GM10847 (cell line): Measurements from ENCODE around the gene BCL2L11.

Source experiments
- POLR2A ChIP-seq: IDR thresholded peaks from 2 replicates; pipeline ENCODE4 v1.6.1; 2011; ENCODE audit not compliant: insufficient read length; ENCODE audit errors: extremely low read depth

The BCL2L11 gene

GRCh38 chr2:111126581-111126980 lies 5.9 kb downstream of the BCL2L11 start:
- no peak for TF ChIP-seq POLR2A

DNA sequence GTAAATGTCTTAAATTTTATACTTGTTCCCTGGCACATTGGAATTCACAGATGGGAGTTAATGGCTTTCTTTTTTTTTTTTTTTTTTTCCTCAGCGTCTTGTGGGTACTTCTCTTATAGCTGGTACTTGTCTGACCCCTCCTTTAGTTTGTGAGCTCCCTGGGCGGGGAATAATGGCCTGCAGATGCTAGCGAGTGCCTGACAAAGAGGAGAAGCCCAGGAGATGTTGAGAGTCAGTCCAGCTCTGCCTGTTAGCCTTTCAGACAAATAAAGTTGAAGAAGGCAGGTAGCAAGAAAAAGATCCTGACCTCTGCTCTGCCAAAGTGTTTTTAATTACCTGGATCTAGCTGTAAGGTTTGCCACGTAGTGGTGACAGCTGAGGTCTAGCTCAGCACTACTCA lies 6.6 kb downstream of the BCL2L11 start:
- no peak for TF ChIP-seq POLR2A

- no peak for TF ChIP-seq POLR2A
Observed at GRCh38 chr2:111128096-111128495, 7.4 kb downstream of the BCL2L11 start.

DNA sequence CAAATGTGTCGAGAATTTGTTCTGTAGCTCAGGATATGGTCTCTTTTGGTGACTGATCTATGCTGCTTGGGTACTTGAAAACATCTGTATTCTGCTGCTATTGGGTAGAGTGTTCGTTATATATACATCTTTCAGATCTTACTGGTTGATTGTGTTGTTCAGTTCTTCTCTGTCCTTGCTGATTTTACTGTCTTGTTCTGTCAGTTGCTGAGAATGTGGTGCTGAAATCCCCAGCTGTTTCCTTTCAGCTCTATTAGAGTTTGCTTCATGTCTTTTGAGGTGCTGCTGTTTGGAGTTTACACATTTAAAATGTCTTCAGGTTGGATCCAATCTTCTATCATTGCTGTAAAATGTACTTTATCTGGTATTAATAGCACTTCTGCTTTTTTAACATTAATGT lies 12.9 kb downstream of the BCL2L11 start:
- no peak for TF ChIP-seq POLR2A

DNA sequence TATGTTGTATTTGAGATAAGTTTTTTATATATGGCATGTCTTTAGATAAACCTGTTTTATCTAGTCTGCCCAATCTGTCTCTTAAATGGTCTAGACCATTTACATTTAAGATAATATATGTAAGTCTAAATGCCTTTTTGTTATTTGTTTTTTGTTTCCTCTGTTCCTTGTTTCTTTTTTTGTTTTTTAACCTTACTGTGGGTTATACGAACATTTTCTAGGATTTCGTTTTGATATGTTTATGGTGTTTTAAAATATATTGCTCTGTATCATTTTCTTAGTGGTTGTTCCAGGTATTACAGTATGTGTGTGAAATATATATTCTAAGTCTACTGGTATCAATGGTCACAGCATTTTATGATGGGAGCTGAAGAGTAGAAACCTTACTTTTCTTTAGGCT lies 13.3 kb downstream of the BCL2L11 start:
- no peak for TF ChIP-seq POLR2A

DNA sequence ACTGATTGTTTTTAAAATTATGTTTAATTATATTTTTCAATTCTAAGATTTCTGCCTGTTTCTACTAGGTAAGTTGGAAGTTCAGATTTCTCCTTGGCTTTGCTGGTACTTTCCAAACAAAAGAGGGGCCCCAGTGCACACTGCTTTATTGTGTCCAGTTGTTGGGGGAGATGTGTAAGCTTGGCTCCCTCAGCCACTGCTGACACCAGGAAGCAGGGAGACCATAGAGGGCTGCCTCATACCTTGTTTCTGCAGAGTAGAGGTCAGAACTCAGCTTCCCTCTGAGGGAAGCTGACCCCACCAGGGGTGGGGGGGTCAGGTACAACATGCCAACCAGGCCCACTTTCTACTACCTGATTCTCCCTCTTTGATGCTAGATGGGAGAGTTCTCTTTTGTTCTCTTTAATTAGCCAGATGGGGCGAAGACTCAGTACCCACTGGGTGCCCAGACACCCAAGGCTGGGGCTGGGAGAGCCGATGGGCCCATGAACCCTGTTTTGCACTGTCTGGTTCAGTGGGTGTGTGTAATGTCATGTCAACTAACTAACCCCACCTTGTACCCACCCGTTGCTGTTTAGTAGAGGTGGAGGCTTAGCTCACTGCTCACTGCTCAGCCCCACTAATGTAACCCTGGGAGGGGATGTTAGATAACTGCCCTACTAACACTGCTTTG lies 14.7 kb downstream of the BCL2L11 start:
- no peak for TF ChIP-seq POLR2A

DNA sequence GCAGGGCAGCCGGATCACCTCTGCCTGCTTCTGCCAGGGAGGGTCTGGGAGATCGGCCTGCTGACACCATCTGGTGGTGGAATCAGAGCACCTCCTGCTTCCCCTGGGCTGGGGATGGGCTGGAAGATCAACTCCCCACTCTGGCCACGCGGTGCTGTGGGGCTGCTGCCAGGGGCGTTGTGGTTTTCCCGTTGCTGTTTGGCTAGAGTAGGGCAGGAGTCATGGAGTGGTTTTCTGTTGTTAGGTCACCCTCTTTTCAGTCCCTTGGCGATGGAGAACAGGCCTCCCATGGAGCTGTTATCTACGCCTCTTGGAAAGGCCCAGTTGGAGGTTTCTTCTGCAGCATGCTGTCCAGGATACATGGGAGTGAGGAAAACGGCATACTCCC lies 15.2 kb downstream of the BCL2L11 start:
- no peak for TF ChIP-seq POLR2A

DNA sequence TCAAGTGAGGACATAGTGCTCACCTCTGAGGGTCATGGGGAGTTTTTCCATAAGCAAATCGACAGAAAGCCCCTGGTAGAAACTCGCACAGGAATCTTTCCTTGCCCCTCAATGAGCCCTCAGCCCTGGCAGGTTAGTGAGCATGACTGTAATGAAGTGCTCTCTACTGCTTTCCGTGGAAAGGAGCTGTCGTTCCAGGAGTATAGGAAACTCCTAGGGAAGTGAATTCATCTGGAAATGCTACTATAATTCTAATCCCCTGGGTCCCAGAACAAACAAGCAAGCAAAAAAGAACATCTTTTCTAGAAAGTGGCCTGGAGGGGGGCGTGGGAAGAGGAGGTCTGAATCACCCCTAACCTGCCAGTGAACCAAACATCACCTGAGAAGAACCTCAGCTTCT lies 18.1 kb downstream of the BCL2L11 start:
- TF ChIP-seq POLR2A = no peak

DNA sequence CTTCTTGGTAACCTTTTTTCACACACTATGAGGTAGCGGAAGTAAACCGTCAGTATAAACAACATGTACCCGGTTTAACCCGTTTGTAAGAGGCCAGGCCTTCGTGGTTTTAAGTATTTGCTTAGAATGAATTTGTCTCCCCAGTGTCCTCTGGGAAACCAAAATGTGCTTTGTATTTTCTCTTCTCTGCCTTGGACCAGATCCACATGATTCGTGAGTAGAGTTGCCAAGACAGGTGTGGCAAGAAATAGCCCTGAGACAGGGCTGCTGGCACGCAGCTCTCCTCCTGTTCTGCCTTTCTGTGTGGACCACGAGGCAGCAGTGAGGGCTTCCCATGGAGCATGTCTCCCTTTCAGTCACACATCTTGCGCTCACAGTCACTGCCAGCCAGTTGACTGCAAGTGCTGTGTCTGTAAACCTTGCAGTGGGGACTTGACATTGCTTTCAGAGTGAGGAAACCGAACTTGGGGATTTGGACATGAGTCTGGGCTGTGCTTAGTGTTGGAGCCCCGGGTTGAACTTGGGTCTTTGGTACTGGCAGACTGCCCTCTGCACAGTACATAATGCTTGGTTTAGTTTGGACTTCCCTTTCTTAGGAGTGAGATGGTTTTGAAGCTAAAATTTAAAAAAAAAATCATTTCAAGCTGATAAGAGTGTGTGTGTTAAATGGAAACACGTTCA lies 19.1 kb downstream of the BCL2L11 start:
- no peak for TF ChIP-seq POLR2A

- TF ChIP-seq POLR2A = no peak
Observed at GRCh38 chr2:111140815-111141214, 20.1 kb downstream of the BCL2L11 start.

DNA sequence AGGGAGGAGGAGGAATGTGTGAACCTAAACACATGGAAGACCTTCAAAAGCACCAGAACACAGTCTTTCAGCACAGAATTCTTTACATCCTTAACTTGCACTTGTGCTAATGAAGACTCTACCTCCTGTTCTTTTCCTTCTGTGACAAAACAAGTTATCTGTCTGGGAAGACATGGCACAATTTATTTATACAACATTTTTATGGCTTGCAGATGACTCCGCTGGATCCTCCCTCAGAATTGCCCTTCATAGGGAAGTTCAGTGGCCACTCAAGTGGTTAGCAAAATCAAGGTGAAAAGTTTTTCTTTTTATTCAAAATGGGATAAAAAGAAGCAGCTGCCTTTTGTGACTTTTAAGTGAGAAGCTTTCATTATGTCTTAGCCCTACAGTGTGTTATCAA lies 21.4 kb downstream of the BCL2L11 start:
- no peak for TF ChIP-seq POLR2A

DNA sequence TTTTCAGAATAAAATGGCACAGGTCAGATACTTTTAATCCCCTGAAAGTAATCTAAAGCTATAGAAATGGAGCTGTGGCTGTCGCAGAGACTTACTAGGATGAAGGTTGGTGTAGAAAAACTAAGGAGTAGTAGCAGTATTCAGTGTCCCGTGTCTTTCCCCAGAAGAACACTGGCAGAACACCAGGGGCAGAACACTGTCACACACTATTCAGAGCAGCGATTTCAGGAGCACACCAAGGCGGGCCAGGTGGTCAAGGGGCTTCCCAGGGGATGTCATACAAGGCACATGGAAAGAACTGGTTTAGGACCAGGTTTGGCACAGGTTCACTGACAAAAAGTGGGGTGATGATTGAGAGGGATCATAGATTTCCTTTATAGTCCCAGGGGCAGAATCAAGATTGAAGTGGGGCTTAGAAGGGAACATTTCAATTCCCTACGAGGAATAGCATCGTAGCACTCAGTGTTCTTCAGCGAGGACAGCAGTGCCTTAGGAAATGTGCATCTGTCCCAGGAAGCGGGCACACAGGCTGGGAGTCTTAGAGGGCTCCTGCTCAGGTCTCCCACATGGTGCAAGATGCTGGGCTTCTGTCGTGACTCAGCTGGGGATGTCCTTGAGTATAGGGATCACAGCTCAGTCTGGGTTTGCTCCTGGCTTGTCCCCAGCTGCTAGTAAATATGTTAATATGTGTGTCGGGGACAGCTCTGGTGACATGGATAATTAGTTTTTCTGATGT lies 22.6 kb downstream of the BCL2L11 start:
- no peak for TF ChIP-seq POLR2A

DNA sequence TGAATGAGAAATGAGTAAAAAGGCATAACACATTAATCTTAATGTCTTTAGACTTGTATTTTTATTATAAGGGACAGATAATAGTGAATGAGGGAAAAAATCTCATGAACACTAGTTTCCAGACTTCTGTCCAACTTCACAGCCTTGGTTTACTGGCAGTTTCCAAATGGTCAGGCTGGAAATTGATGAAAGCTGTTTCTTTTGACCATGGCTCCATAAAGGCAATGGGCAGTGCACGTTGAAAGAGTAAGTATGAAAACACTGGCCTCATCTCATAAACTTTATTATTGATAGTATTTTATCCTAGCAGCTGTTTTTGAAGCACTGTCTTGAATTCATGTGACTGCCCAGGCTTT lies 23.1 kb downstream of the BCL2L11 start:
- no peak for TF ChIP-seq POLR2A

DNA sequence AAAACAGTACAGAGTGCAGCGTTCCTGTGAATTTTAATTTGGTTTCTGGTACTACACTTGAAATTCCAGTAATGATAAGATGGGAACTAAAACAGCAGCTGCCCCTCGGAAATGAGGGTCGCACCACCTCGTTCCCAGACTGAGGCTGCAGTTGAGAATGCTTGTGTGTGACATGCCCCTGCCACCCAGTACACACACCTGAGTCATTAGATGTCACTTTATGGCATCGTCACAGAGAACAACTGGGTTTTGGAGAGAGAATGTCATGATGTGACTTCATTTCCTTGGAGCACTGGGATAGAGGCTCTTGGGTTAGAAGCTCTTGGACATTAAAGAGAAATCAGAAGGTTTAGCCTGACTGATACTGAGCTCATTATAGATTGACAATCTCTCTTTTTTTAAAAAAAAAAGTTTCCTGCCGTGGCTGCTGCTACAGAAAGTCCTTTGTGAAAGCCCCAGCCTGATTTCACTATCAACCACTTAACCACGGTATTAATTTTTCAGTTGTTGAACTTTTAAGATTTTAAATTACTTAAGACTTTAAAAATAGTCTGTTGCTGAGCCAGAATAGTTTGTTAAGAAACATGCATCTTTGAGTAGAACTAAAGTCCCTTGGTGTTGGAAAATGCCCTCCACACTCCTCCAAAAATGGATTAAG lies 24.5 kb downstream of the BCL2L11 start:
- TF ChIP-seq POLR2A = no peak

DNA sequence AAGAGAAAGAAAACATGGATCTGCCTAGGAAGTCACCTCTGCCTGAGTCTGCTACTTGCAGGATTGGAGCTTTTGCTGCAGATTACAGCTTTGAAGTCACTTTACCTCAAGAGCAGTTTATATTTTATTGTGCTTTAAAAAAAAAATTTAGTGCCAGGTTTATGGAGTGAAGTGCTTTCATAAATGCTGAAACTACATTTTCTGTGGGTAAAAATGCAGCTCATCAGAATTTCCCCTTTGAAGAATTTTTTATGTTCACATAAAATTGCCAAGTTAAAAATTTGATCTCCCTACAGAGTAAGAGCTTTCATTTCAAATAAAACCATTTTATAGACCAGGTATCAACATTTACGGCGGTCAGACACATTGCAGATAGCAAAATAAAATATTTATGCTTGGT lies 25.2 kb downstream of the BCL2L11 start:
- no peak for TF ChIP-seq POLR2A
